GM20000 (cell line): ENCODE data around the gene EVL.

Experiments
- DNase-seq: peaks from one replicate; pipeline ENCODE4 v3.0.0; 2012; ENCODE audit warnings: low spot score
- TF ChIP-seq, protein P1 (sequence below): IDR thresholded peaks from 2 replicates; pipeline ENCODE4 v1.5.1; 2012; ENCODE audit warnings: mild to moderate bottlenecking, control low read depth; ENCODE audit errors: extremely low read depth, missing control alignments

EVL gene

DNA sequence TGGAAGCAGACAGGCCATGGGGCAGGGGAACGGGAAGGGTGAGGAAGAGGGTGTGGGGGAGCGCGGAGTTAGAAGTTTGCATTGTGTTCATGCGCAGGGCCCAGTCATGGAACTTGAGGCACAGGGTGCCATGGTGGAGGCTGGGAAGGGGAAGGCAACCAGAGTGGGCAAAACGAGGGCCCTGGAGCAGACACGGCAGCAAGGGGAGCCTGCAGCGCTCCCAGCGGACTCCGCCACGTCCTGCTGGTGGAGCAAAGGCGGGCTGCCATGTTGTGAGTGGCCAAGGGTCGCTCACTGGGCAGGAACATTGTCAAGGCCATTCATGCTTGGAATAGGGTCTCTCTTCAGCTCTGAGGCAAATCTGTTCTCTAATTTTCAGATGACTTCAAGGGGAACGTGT lies 73.7 kb downstream of the EVL start:
- DNase-seq: no peak
- TF ChIP-seq, protein P1, sequence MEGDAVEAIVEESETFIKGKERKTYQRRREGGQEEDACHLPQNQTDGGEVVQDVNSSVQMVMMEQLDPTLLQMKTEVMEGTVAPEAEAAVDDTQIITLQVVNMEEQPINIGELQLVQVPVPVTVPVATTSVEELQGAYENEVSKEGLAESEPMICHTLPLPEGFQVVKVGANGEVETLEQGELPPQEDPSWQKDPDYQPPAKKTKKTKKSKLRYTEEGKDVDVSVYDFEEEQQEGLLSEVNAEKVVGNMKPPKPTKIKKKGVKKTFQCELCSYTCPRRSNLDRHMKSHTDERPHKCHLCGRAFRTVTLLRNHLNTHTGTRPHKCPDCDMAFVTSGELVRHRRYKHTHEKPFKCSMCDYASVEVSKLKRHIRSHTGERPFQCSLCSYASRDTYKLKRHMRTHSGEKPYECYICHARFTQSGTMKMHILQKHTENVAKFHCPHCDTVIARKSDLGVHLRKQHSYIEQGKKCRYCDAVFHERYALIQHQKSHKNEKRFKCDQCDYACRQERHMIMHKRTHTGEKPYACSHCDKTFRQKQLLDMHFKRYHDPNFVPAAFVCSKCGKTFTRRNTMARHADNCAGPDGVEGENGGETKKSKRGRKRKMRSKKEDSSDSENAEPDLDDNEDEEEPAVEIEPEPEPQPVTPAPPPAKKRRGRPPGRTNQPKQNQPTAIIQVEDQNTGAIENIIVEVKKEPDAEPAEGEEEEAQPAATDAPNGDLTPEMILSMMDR: no peak

DNA sequence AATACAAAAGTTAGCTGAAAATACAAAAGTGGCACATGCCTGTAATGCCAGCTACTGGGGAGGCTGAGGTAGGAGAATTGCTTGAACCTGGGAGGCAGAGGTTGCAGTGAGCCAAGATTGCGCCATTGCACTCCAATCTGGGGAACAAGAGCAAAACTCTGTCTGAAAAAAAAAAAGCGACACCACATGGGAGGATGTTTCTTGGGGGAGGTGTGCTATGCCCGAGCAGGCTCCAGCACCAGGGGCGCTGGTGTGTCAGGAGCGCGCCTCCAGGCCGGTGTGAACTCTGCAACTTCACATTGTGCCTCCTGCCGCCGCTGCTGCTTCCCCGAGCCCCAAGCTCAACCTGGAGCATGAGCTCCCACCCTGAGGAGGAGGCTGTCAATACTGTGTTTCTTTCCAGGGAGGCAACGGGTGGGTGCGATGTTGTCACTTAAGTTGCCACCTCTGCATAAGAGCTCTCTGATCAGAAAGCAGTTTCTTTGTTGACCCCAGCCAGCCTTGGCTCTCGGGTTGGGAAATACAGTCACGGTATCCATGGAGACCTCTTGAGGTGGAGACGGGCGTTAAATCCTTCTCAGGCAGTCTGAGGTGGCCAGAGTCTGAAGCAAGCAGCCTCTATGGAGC lies 75.3 kb downstream of the EVL start:
- DNase-seq: no peak

DNA sequence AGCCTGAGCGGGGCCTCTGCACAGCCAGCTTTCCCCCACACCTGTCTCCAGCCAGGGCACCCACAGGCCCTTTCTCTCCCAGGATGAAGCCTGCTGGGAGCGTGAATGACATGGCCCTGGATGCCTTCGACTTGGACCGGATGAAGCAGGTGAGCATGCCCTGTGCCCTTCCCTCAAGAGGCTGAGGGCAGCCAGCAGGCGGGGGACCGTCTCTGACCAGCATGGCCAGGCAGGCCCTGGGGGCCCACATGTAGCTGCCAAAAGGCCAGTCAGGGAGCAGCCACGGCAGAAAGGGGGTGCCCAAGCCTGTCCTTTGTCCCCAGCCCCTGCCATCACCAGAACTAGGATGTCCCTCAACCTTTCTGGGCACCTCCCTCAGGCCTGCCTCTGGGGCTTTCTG lies 75.9 kb downstream of the EVL start:
- DNase-seq: no peak
- TF ChIP-seq, protein P1: no peak

More for the DNA sequence above, 75.3 kb downstream of the EVL start:
- TF ChIP-seq, protein P1: no peak

DNA sequence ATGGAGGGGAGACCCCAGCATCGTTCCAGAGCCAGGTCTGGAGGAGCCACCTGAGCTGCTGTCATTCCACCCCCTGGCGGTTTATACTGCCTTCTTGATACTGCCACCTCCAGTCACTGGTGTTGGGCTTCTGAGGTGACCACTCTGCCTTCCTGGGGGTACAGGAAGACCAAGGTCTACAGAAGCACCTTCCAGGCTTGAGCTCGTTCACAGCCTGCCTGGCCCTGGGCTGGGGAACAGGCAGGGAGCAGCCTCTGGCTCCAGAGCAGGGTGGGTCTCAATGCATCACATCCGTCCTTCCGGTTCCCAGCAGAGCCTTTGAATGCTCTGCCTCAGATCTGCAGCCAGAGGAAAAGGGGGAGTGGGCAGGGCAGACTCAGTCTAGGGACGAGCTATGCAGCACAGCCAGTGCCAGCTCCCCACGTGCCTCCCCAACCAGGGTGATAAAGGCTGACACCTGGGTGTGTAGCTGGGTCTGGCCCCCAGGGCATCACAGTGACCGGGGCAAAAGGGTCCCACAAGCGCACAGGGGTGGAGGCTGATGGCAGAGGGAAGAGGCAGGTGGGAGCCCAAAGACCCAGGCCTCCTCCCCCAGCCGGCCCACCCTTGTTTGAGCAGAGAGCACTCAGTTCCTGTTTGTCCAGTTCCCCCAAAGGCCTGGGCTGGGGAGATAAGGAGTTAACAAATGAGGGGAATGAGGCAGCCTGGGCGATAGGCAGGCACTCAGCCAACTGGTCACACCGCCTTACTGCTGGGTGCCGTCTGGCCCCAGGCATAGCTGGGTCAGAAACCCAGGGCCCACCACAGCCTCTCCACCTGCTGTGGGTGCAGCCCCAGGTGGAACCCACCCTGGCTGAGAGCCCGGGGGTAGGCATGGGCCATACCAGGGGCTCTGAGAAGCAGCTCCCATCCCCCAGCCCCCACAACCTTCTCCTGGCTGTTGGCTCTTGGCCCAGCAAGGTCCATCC lies 77.1 kb downstream of the EVL start:
- no peak for DNase-seq
- TF ChIP-seq, protein P1: no peak

DNA sequence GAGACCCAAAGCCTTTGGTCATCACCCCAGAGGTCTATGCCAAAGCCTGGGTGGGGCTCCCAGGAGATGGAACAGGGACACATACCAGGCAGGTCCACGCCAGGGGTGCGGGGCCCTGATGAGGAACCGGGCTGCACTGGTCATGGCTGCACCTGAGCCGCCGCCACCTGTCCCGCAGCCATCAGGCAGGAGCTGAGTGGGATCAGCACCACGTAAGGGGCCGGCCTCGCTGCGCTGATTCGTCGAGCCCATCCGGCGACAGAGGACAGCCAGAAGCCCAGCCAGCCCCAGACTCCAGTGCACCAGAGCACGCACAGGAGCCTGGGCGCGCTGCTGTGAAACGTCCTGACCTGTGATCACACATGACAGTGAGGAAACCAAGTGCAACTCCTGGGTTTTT lies 78.3 kb downstream of the EVL start:
- no peak for DNase-seq
- TF ChIP-seq, protein P1: no peak

DNA sequence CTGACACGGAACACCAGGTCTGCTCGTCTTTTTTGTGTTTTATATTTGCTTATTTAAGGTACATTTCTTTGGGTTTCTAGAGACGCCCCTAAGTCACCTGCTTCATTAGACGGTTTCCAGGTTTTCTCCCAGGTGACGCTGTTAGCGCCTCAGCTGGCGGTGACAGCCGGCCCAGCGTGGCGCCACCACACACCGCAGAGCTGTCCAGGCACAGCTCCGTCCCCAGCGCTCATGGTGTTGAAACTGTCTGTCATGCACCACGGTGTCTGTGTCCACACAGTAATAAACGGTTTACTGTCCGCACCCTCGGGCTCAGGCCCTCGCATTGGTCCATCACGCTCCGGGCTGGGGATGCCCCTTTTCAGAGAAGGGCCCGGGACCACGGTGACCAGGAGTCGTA lies 78.7 kb downstream of the EVL start:
- DNase-seq: no peak
- TF ChIP-seq, protein P1: no peak

DNA sequence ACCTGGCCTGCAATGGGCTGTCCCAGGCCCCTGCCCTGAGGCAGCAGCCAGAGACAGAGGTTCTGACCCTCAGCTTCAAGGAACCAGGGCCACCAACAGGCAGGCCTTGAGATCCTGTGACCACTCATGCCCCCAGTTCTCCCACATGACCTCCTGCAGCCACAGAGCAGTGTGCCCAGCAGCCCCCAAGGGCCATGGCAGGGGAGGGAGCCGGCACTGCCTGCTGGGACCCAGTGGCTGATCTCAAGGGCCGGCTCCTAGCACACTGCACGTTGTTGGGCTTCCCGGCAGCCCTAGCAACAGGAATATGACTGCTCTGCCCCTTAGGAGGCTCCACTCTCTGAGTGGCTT lies 79.4 kb downstream of the EVL start:
- TF ChIP-seq, protein P1: no peak

More for the DNA sequence above, 79.4 kb downstream of the EVL start:
- no peak for DNase-seq
